GM19043 (cell line): ENCODE results near the gene KLHL29.

ENCODE experiments used
- ATAC-seq: cut with Tn5 transposase; IDR thresholded peaks from one replicate; pipeline ENCODE4 v1.9.1; 2021; ENCODE audit warnings: low read depth; ENCODE audit not compliant: unreplicated experiment

KLHL29 gene

GRCh38 chr2:23640711-23641110 is 255.7 kb downstream of the KLHL29 start:
- ATAC-seq, result no peak

- ATAC-seq, result no peak
Observed at GRCh38 chr2:23642516-23642915, 257.5 kb downstream of the KLHL29 start.

- no peak for ATAC-seq
Observed at GRCh38 chr2:23645230-23645808, 260.3 kb downstream of the KLHL29 start.

GRCh38 chr2:23647563-23647962 is 262.6 kb downstream of the KLHL29 start:
- no peak for ATAC-seq

- no peak for ATAC-seq
Observed at GRCh38 chr2:23649303-23649702, 264.3 kb downstream of the KLHL29 start.

GRCh38 chr2:23649819-23650218 is 264.8 kb downstream of the KLHL29 start:
- no peak for ATAC-seq

- ATAC-seq, result no peak
Observed at GRCh38 chr2:23651187-23652080, 266.5 kb downstream of the KLHL29 start.

- no peak for ATAC-seq
Observed at GRCh38 chr2:23653326-23653725, 268.3 kb downstream of the KLHL29 start.

- no peak for ATAC-seq
Observed at GRCh38 chr2:23654756-23655155, 269.8 kb downstream of the KLHL29 start.

- no peak for ATAC-seq
Observed at GRCh38 chr2:23655934-23656596, 271.1 kb downstream of the KLHL29 start.

- ATAC-seq, result no peak
Observed at GRCh38 chr2:23656597-23656973, 271.6 kb downstream of the KLHL29 start.

GRCh38 chr2:23657371-23657770 is 272.4 kb downstream of the KLHL29 start:
- no peak for ATAC-seq

- no peak for ATAC-seq
Observed at GRCh38 chr2:23657934-23658333, 273.0 kb downstream of the KLHL29 start.

GRCh38 chr2:23658466-23658942 is 273.5 kb downstream of the KLHL29 start:
- peak; percentile 57 for ATAC-seq

GRCh38 chr2:23659328-23659727 is 274.3 kb downstream of the KLHL29 start:
- ATAC-seq, result no peak

- ATAC-seq, result no peak
Observed at GRCh38 chr2:23659773-23660172, 274.8 kb downstream of the KLHL29 start.

- ATAC-seq, result no peak
Observed at GRCh38 chr2:23660237-23660636, 275.3 kb downstream of the KLHL29 start.

GRCh38 chr2:23661276-23662050 is 276.5 kb downstream of the KLHL29 start:
- no peak for ATAC-seq

- no peak for ATAC-seq
Observed at GRCh38 chr2:23662466-23662865, 277.5 kb downstream of the KLHL29 start.
